GM18498 (cell line): ENCODE results near the gene CATSPERE.
"Not testable (repeated sequence)": the region's sequence is repeated elsewhere in the genome, so short reads cannot be mapped to it uniquely, and the experiment has no call there.

ENCODE experiments used
- ATAC-seq: cut with Tn5 transposase; IDR thresholded peaks from one replicate; pipeline ENCODE4 v1.9.1; 2021; ENCODE audit warnings: mild to moderate bottlenecking, moderate library complexity; ENCODE audit not compliant: unreplicated experiment

The CATSPERE gene

DNA sequence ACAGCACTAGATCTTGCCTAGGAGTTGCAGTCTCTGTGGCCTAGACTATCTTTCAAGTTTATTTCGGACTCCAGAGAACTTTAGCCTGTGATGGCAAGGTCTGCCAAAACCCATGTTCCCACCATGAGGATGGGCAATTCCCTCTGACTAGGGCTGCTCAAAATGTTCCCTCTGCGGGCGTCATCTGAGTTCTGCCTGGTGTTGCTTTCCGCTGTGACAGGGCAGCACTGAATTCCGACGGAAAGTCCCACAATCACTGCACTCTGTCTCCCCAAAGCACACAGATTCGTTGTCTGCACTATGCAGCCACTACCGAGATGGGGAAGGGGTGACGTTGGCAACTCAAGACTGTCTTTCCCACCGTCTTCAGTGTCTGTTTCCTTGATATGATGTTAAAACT, 75.2 kb downstream of the CATSPERE start:
- ATAC-seq: no peak

DNA sequence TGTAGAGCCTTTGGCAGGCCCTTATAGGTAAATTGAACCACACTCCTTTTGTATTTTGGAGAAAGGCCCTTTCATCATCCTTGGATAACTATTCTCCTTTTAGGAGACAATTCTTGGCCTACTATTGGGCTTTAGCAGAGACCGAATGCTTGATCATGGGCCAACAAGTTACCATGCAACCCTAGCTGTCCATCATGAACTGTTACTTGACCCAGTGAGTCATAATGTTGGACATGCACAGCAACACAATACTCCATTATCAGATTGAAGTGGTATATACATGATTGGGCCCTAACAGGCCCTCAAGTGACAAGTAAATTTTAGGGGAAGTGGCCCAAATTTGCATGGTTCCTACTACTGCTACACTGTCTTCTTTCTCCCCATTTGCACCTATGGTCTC, 84.4 kb downstream of the CATSPERE start:
- ATAC-seq: no peak

DNA sequence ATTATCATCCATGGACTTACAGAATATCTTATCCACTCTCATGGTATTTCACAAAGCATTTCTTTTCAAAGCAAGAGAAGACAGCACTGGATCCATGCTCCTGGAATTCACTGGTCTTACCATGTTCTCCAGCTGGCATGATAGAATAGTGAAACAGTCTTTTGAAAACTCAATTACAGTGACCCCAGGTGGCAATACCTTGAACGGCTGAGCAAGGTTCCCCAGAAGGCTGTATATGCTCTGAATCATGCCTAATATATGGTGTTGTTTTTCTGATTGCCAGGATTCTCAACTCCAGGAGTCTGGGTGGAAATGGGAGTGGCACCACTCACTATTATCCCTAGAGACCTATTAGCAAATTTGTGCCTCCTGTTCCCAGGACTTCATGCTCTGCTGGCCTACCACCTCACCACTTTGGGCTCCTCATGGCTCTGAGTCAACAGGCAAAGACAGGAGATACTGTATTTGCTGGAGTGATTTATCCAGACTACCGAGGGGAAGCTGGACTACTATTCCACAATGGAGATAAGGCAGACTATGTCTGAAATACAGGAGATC, 87.6 kb downstream of the CATSPERE start:
- ATAC-seq: no peak

DNA sequence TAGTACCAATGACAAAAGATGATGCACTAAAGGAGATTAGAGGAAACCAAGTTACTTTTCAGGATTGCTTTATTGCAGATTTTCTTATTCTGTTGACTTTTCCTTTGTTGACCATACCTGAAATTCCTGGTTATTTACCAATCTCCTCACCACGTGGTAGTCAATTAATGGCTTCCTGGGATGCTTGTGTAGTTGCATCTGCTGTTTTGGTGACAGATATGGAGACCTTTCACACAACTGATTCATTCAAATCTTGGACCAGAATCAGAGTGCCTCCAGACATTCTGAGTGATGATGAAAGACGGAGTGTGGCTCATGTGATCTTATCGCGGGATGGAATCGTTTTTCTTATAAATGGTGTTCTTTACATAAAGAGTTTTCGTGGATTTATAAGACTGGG, 91.3 kb downstream of the CATSPERE start:
- ATAC-seq: no peak

DNA sequence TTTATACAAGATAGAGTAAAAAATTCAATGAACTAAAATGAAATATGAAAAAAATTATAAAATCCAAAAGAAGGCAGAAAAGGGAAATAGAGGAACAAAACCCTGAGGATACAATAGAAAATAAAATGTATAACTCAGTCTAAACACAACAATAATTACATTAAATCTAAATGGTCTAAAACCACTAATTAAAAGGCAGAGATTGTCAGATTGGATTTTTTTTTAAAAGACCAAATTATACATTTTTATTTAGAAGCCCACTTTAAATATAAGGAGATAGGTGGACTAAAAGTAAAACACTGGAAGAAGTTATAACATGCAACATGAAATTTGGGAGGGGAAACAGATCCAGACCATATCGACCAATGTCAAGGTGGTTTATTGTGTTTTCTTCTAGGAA, 95.2 kb downstream of the CATSPERE start:
- no peak for ATAC-seq

DNA sequence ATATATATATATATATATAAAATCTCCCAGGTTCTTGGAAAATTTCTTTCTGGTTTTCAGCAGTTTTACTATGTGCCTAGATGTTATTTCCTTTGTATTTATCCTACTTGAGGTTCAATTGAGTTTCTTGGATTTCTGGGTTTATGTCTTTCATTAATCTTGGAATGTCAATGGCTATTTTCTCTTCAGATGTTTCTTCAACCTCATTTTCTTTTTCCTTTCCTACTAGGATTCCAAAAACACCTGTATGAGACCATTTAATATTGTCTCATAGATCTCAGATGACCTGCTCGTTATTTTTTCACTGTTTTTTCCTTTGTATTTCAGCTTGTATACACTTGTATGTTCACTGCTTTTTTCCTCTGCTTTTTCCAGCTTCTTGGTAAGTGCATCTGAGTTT, 96.5 kb downstream of the CATSPERE start:
- no peak for ATAC-seq

DNA sequence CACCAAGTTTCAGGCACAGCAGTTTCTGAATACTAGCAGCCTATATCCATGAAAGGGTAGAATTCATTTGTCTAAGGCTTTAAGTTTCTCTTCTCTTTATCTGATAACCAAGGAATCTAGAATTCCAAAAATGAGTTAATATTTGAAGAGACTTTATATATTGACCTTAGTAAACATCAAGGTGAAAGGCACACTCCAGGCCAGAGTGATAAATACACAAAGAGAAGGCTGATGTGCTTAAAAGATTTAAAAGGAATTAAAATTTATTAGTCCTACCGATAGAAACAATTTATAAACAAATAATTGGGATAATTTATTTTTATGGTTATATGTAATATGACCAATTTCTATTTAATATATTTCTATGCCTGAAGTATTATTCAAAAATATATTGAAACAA, 98.5 kb downstream of the CATSPERE start:
- ATAC-seq: no peak

DNA sequence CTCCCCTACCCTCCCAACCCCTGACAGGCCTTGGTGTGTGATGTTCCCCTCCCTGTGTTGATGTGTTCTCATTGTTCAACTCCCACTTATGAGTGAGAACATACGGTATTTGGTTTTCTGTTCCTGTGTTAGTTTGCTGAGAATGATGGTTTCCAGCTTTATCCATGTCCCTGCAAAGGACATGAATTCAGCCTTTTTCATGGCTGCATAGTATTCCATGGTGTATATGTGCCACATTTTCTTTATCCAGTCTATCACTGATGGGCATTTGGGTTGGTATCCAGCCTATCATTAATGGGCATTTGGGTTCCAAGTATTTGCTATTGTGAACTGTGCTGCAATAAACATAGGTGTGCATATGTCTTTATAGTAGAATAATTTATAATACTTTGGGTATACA, 101.8 kb downstream of the CATSPERE start:
- ATAC-seq: not testable (repeated sequence)

DNA sequence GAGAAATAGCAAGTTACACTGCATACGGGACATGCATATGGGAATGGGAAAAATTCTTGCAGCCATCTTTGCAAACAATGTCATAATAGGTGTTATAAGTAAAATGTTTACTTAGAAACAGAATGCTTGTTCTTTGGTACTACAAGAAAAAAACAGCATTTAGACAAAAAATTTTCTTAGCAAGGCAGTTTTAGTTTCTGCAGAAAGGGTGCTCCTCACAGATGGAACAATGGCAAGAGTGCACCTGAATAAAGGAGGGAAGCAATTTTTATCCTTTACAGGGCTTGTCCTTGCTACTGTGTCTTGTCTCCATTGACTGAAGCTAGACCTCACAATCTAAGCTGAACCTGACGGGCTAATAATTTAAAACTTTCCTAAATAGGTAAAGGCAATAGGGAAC, 112.7 kb downstream of the CATSPERE start:
- no peak for ATAC-seq

DNA sequence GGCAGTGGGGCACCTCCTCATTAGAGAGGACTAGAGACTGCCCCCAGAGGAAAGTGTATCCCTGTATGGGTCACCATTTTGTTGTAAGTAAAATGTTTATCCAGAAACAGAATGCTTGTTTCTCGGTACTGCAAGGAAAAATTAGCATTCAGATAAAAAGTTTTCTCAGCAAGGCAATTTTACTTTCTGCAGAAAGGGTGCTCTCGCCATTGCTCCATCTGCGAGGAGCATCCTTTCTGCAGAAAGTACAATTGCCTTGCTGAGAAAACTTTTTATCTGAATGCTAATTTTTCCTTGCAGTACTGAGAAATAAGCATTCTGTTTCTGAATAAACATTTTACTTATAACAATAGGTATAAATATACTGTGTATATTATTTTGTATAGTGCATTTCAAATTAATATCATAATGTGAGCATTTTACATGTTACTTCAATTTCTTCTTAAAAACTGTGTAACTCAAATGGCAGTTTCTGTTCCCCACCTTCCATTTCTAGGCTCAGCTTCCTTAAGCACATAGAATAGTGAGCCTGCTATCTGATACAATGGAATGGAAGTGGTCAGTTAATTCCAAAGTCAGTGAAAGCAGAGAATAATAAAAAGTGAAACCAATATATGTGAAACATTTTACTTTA, 115.3 kb downstream of the CATSPERE start:
- no peak for ATAC-seq

DNA sequence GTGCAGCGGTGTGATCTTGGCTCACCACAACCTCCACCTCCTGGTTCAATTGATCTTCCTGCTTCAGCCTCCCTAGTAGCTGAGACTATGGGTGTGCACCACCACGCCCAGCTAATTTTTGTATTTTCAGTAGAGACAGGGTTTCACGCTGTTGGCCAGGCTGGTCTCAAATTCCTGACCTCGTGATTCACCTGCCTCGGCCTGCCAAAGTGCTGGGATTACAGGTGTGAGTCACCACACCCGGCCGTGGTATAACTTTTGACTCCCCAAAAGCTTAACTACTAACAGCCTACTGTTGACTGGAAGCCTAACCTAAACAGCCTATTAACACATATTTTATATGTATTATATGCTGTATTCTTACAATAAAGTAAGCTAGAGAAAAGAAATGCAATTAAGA, 117.1 kb downstream of the CATSPERE start:
- not testable (repeated sequence) for ATAC-seq

DNA sequence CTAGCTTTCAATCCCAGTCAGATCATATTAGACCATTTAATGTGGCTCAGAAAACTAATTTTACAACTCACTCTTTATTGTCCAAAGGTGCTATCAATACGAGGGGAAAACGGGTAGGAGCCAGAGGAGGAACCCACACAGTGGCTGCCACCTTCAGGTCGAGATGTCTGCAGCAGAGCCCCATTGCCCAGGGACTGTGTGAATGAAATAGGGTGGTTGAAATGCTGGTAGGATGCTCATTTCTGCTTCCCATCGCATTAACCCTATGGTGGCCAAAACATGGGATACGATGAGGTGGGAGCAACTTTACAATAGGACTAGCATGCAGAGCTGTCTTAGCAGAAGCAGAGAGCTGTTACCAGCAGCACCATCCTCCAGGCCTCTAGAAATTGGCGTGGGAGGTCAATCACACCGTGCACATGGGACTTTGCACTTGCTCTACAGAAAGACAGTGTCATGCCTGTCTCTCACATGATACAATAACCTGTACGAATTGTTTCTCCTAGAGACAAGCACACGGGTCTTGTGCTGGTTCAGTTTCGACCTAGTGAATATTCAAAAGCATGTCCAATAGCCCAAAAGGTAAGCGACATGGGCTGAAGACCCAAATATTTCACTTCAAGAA, 122.4 kb downstream of the CATSPERE start:
- ATAC-seq: no peak

DNA sequence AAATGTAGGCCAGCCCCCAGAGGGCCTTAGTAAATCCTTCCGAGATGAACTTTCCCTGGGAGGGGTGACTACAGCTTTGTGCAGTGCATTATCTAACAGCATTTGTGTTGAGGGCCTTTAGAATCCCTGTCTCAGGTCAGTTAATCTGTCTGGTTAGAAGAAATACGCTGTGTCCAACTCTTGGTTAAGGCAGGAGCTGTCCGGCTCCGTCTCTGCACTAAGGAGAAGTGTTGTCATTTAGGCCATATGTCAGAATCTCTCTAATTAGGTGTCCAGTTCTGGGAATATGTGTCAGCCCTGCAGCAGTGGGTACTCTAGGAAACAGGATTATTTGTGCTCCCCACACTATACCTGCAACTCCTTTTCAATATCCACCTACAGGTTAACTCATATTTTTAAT, 124.8 kb downstream of the CATSPERE start:
- no peak for ATAC-seq

DNA sequence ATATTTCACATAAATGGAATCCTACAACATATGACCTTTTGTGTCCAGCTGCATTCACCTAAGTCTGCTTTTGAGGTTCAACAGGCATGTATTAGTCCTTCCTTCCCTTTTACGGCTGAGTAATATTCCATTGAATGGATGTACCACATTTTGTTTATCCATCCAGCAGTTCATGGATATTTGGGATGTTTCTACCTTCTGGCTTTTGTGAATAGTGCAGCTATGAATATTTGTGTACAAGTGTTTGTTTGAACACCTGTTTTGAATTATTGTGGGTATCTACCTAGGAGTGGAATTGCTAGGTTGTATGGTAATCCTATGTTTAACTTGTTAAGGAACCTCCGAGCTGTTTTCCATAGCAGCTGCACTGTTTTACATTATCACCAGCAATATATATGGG, 129.6 kb downstream of the CATSPERE start:
- ATAC-seq: no peak

DNA sequence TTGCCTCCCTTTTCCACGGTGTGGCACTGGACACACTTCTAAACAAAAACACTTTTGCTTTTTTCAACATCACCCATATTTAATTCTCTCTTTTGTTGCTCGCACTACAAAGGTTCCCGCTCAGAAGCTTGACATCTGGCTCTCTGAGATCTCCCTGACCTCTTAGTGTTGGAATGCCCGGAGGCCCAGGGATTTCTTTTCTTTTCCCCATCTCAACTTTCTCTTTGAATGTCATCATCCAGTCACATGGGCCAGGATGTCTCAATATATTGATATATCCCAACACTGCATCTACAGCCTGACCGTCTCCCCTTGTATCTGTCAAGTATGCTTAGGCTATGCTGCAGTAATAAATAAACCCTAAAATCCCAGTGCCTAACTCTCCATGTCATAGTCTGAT, 137.5 kb downstream of the CATSPERE start:
- ATAC-seq: no peak

DNA sequence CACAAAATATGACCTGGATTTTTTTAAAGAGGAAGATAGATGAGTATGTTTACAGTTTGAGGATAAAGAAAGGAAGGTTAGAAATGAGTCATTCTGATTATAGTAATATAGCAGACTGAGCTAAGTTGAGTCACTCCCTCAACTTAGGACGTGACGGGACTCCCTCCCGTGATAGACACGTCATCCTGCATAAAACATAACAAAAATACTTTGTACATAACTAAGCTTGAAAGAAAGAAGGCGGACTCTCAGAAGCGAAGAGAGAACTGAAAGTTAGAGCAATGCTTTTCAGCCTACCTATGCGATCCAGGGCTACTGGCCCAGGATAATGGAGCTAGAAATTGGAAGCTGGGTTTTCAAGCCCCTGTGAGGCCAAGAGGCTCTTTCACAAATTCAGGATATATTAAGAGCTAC, 138.9 kb downstream of the CATSPERE start:
- peak; percentile 85 for ATAC-seq

DNA sequence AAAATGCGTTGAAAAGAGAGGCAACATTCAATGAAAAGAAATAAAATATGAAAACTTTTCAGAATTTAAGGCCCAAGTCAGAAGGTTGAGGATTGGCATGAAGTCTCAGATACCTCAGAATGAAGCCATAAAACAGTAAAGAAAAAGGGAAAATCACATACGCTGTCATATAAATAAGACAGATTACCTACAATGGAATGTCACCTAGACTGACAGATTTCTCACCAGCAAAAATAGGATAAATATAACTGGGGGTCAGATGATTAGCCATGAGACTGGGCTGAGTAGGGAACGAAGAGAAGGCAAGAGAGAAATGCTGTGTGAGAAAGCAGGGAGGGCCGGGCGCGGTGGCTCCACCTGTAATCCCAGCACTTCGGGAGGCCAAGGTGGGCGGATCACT, 140.3 kb downstream of the CATSPERE start:
- ATAC-seq: no peak

DNA sequence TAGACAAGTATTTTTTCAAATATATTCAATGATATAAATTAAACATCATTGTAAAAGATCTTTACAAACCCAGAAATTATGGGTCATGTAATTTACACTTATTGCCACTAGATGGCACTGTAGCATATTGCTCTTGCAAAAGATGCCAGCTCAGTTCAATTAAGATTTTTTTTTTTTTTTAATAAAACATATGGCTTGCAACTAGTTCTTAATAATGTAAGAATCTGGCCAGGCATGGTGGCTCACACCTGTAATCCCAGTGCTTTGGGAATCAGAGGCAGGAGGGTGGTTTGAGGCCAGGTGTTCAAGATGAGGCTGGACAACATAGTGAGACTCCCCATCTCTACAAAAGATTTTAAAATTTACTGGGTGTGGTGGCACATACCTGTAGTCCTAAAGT, 142.4 kb downstream of the CATSPERE start:
- no peak for ATAC-seq

DNA sequence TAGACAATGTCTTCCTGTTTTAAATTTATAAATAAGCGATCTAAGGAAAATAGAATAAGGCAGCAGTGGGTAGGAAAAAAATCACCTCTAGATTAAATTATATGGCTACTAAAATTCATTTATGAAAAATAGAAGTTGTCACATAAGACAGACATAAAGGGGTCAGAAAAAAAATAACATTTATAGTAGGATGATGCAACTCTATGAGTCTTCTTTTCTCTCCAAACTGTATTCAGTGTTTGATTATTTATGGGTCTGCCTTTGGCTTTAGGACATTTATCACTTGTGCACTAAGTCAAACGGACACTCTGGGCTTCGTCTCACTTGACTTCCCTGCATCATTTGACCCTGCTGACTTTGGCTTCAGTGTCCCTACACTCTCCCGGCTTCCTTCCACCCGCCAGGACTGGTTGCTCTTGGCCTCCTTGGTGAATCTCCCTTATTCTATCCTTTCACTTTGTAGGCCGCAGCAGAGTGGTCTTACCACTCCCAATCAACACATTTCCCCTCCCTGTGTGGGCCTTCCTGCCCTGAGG, 144.8 kb downstream of the CATSPERE start:
- no peak for ATAC-seq

DNA sequence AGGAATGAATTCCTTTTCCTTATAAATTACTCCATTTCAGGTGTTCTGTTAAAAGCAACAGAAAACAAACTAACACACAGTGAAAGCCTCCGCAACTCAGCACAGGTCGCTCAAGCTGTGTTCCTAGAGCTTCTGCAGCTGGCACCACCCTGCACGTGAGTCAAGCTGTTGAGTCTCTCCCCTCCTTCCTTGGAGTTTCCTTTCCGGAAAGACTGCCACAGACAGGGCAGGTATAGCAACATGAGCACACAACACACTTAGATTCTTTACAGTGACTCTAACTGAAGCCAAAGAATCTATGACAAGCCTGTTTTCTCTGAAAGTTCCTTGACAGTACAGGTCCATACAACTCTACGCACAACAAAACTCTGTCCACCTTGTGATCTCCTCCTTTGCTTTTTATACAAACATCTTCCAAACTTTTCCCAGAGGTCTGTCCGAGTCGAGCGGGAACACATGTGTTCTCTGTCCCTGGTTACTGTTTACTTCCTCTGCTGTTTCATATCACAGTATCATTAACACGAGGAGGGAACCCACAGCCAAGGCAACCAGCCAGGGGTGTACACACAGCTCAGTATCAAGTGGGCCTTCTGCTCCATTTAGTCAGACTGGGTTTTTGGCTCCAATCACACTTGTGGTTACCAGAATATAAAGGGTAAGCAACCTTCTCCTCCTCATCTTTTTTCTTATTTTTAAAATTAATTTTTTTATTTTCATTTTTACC, 153.2 kb downstream of the CATSPERE start:
- ATAC-seq: no peak

DNA sequence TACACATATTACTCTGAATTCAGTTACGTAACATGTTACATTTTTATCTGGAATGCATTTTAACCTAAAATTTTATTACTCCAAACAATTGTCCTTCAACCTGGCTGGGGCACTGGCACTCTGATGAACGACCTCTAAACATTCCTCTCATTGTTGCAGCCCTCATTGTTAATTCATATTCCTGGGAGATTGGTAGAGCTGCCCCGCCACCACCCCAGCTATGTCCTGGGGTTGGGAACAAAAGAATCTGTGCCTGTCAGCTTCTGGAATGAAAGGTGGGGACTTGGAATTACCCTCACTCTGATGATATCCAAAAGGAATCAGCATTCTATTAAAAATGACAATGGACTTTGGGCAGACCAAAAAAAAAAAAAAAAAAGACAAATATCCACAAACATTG, 153.8 kb downstream of the CATSPERE start:
- no peak for ATAC-seq

DNA sequence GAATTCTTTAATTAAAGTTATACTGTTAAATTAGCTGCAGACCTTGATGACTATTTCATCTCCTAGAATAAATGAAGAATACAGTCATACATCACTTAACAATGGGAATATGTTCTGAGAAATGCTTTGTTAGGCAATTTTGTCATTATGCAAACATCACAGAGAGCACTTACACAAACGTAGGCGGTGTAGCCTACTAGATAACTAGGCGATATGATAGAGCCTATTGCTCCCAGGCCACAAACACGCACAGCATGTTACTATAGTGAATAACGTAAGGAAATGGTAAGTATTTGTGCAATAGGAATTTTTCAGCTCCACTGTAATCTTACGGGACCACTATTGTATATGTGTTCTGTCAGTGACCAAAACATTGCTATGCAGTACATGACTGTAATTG, 154.2 kb downstream of the CATSPERE start:
- no peak for ATAC-seq
